Measurements from ENCODE around the gene SLC45A3. TPM values are rescaled to one million over a fixed set of nuclear protein-coding genes. Genes with fewer than 3 reads are reported as not detected.

The SLC45A3 gene
- total RNA-seq, 2 experiments from 2014 or later = 0.18 TPM; not detected in 1

DNA sequence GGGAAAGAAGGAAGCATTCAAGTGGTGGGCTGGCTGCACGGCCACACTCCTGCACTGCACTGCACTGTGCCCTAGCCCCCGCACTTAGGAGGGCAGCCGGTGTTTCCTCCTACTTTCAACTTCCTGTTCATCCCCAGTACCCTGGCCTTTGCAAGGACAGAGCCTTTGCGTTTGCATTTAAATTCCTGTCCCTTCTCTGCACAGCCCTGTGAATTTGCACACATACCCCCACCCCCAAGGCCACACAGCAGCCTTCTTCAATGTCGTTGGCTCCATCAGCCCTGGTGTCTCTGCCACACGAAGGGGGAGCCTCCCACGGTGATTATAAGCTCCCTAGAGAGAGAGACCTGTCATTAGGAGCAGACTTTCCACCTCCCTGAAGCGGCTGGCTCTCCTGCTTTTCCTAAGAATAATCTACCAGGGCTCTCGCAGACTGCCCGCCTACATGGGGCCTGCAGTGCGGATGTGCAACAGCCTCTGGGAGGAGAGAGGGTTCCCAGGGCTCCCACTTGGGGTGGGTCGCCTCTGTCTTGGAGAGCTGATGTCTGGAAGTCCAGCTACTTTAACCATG lies 13.2 kb upstream of the SLC45A3 start:
- DNase-seq = no peak
- no peaks in the 10 kb centered on the region for H3K9me3 Mint-ChIP-seq
- ChIA-PET CTCF (interaction anchor here (1.3 kb wide), 1 partner anchor 15 kb away, joined by 3 read pairs; no protein-coding TSS in a partner anchor), POLR2A (no interaction called here)
- H3K4me1 Mint-ChIP-seq = peaks cover 2% of the 10 kb centered on the region
- H3K27me3 Mint-ChIP-seq = peaks cover 10% of the 10 kb centered on the region
- H3K36me3 Mint-ChIP-seq (ENCODE audit: low read depth) = no peaks in the 10 kb centered on the region
- no peak overlapping the region for H3K4me3 Mint-ChIP-seq
- no peak overlapping the region for H3K27ac Mint-ChIP-seq

DNA sequence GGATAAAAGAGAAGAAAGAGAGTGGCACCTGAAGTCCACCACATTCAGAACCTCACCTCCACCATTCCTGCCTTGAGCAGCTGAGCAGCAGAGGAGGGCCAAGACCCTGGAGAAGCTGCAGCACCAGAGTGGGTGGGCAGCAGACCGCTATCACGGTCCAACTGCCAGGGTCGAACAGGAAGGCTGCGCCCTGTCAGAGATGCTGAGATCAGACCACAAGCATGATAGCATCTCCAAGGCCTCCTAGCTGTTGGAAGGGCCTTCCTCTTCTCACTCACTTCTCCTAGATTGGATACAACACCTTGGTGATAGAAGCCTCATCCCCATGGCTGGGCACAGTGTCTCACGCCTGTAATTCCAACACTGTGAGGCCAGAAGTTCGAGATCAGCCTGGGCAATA lies 12.1 kb upstream of the SLC45A3 start:
- no peak for DNase-seq
- peaks cover 17% of the 10 kb centered on the region for H3K27me3 Mint-ChIP-seq
- H3K9me3 Mint-ChIP-seq = no peaks in the 10 kb centered on the region
- H3K36me3 Mint-ChIP-seq (ENCODE audit: low read depth) = no peaks in the 10 kb centered on the region
- no peak overlapping the region for H3K4me3 Mint-ChIP-seq
- POLR2A ChIA-PET = interaction anchor here (1.1 kb wide), 1 partner anchor 12 kb away, joined by 4 read pairs; no protein-coding TSS in a partner anchor
- CTCF ChIA-PET = interaction anchor here (1.2 kb wide), 1 partner anchor 34 kb away, joined by 10 read pairs; no protein-coding TSS in a partner anchor
- H3K4me1 Mint-ChIP-seq = peaks cover 2% of the 10 kb centered on the region
- no peak overlapping the region for H3K27ac Mint-ChIP-seq

DNA sequence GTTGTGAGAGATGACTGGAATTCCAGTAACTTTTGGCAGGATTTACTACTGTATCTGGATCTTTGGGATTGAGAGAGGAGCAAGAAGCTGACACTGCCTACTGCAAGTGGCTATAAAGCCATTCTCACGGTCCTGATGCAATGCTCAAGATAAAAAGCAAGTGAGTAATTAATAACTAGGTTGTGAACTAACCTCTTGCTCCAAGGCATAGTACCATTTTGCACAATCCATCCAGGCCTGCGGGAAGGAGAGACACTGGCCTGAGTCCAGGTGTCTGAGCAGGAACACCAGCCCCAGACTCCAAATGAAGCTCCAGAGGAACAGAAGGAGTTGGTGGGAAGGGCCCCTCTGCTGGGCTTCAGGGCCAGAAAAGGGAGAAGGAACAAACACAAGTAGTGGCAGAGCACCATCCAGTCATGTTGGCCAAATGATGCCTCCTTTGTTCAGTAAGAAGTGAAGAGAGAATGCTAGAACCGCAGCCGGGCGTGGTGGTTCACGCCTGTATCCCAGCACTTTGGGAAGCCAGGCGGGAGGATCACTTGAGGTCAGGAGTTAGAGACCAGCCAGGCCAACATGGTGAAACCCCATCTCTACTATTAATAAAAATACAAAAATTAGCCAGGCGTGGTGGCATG lies 9.9 kb upstream of the SLC45A3 start:
- Mint-ChIP-seq H3K27ac (no peak overlapping the region), H3K4me1 (peaks cover 2% of the 10 kb centered on the region), H3K9me3 (no peaks in the 10 kb centered on the region), H3K4me3 (no peak overlapping the region), H3K27me3 (peaks cover 20% of the 10 kb centered on the region), H3K36me3 (ENCODE audit: low read depth) (no peaks in the 10 kb centered on the region)
- ChIA-PET POLR2A (interaction anchor here (1.1 kb wide), 1 partner anchor 23 kb away, joined by 3 read pairs; no protein-coding TSS in a partner anchor), CTCF (interaction anchor here (1.4 kb wide), 1 partner anchor 13 kb away, joined by 4 read pairs; no protein-coding TSS in a partner anchor)
- no peak for DNase-seq

DNA sequence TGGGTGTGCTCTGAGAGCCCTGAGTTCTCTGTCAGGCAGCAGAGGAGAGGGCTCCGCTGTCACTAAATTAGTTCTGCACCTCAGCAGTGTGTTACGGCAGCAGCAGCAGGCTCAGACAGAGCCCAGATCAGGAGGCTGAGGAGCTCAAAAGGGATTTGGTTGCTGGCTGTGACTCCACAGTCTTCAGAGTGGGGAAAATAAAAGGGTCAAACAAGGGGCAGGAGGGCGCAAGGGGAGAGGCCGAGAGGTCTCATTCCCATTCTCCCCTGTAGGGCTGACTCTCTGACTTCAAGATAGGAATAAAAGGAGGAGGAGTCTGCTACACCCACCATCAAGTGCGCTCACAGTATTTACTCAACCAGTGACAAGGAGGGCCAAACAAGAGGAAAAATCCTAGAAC lies 9.2 kb upstream of the SLC45A3 start:
- H3K36me3 Mint-ChIP-seq (ENCODE audit: low read depth) = no peaks in the 10 kb centered on the region
- H3K4me3 Mint-ChIP-seq = no peak overlapping the region
- ChIA-PET POLR2A (interaction anchor here (0.7 to 1.1 kb wide), 2 partner anchors 9 to 24 kb away, joined by 3 read pairs; partner anchors contain the start of gene SLC45A3), CTCF (interaction anchor here (1.4 kb wide), 1 partner anchor 12 kb away, joined by 4 read pairs; no protein-coding TSS in a partner anchor)
- no peak for DNase-seq
- no peak overlapping the region for H3K27ac Mint-ChIP-seq
- H3K4me1 Mint-ChIP-seq = peaks cover 2% of the 10 kb centered on the region
- H3K9me3 Mint-ChIP-seq = no peaks in the 10 kb centered on the region
- H3K27me3 Mint-ChIP-seq = peaks cover 19% of the 10 kb centered on the region

DNA sequence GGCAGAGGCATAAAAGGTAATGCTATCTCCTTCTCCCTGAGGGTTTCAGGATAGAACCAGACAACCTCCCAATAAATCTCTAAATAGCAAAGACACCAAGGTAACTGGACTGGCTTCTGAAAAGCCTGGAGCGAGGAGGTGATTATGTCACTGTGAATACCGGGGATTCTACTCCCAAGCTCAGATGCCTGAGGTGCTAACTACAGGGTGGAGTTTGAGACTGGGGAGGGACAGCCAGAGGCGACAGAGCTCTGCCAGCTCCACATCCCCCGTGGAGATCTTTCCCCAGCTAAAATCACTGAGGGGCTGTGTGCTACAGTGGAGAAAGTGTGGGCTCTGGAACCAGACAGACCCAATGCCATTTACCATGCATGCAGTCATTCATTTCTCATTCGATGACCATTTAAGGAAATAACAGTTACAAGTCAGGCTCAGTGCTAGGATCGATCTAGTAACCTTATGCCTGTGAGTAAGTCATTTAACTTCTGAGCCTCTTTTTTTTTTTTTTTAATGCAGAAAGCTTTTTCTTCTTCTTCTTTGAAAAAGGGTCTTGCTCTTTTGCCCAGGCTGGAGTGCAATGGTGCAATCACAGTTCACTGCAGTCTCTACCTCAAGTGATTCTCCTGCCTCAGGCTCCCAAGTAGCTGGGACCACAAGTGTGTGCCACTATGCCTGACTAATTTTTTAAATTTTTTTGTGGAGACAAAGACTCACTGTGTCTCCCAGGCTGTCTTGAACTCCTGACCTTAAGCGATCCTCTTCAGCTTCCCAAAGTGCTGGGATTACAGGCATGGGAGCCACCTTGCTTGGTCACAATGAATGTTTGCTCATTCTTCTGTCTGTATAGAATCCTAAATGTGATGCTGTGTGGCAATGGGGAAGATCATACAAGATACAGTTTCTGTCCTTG lies 8.1 kb upstream of the SLC45A3 start:
- H3K4me1 Mint-ChIP-seq = peaks cover under 1% of the 10 kb centered on the region
- H3K4me3 Mint-ChIP-seq = no peak overlapping the region
- H3K27me3 Mint-ChIP-seq = peaks cover 19% of the 10 kb centered on the region
- ChIA-PET POLR2A (interaction anchor here (0.9 kb wide), 1 partner anchor 57 kb away, joined by 3 read pairs; no protein-coding TSS in a partner anchor), CTCF (interaction anchor here (1.1 to 1.4 kb wide), 3 partner anchors 9 to 22 kb away, joined by 3 to 4 read pairs (median 4); no protein-coding TSS in a partner anchor)
- no peak overlapping the region for H3K27ac Mint-ChIP-seq
- no peaks in the 10 kb centered on the region for H3K36me3 Mint-ChIP-seq (ENCODE audit: low read depth)
- DNase-seq = no peak
- H3K9me3 Mint-ChIP-seq = no peaks in the 10 kb centered on the region

DNA sequence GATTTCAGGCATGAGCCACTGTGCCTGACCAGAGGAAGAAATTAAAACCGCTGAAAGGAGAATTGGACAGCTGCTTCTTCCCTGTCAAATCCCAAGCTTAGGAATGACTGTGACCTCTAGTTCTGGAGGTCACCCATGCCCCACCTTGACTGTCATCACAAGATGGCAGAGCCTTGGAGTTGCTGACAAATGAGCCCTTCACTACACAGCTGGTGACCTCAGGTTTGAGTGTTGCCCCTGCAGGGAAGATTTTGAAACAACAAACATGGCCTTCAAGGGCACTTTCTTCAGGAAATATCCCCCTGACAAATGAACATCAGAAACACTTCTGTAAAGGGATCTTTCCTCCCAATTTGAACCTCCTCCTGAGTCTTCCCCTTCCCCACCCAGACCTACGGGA lies 6.9 kb upstream of the SLC45A3 start:
- no peaks in the 10 kb centered on the region for H3K9me3 Mint-ChIP-seq
- CTCF ChIA-PET = interaction anchor here (1.1 to 1.2 kb wide), 2 partner anchors 10 to 23 kb away, joined by 3 to 4 read pairs; no protein-coding TSS in a partner anchor
- POLR2A ChIA-PET = no interaction called here
- no peaks in the 10 kb centered on the region for H3K36me3 Mint-ChIP-seq (ENCODE audit: low read depth)
- H3K27ac Mint-ChIP-seq = no peak overlapping the region
- H3K27me3 Mint-ChIP-seq = peaks cover 19% of the 10 kb centered on the region
- DNase-seq = no peak
- no peaks in the 10 kb centered on the region for H3K4me1 Mint-ChIP-seq
- H3K4me3 Mint-ChIP-seq = no peak overlapping the region

DNA sequence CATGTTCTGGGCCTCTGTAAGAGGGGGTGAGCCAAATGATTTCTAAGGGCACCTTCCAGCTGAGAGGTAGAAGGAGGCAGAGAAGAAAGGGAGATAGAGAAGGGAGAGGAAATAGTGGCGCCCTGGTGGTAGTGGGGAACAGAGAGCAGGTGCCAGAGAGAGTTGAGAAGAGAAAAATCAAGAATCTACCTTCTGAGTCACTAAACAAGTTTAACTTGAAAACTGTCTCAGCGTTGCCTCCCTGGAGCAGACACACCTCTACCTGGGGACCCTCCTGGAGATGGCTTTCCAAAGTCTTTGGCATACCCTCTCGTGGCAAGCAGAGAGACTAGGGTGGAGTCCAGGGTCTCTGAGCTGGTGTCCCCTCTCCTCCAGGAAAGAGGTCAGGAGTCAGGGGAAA lies 1.1 kb upstream of the SLC45A3 start:
- ChIA-PET POLR2A (interaction anchor here (0.8 kb wide), 1 partner anchor 24 kb away, joined by 3 read pairs; no protein-coding TSS in a partner anchor), CTCF (interaction anchor here (1.2 to 1.9 kb wide), 3 partner anchors 24 to 33 kb away, joined by 3 to 6 read pairs (median 5); no protein-coding TSS in a partner anchor)
- DNase-seq = no peak
- peaks cover 14% of the 10 kb centered on the region for H3K27me3 Mint-ChIP-seq
- no peaks in the 10 kb centered on the region for H3K9me3 Mint-ChIP-seq
- H3K4me3 Mint-ChIP-seq = no peak overlapping the region
- H3K27ac Mint-ChIP-seq = no peak overlapping the region
- H3K36me3 Mint-ChIP-seq (ENCODE audit: low read depth) = no peaks in the 10 kb centered on the region
- peaks cover 13% of the 10 kb centered on the region for H3K4me1 Mint-ChIP-seq

DNA sequence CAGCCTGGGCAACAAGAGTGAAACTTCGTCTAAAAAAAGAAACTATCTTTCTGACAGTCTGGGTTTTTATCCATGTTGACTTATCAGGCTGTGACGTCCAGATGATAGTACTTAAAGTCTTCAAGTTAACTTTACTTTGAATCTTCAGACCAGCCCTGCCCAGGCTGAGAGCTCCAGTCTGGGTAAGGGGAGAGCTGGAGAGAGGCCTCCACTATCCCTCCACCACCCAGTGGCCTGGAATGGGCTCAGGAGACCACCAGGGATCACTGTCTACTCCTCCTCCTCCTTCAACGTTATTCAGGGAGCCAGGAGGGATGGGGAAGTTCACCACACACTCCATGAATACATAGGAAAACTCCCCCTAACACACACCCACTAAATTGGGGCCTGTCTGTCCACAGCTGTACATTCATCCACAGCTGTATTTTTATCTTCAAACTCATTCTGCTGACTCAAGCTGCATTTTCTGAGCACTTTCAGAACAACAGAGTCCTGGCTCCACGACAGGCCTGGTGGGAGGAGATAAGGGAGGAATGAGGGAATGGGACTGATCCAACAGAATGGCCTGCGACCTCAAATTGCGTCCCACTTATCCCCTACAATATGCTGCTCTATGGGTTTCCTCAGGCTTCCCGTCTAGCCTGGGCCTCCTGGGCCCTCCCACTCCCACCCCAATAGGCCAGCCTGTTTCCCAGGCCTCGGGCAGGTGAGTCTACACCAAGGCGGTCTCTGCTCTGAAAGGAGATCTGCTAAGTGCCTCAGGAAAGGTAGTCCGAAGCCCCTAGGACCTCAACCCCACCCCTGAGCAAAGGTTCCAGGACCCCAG lies 1.8 kb downstream of the SLC45A3 start:
- peak overlapping the region; percentile 74 for H3K4me3 Mint-ChIP-seq
- CTCF ChIA-PET = interaction anchor here (0.9 to 3.4 kb wide), 4 partner anchors 17 to 33 kb away, joined by 3 to 23 read pairs (median 12); no protein-coding TSS in a partner anchor
- POLR2A ChIA-PET = no interaction called here
- no peak overlapping the region for H3K27ac Mint-ChIP-seq
- H3K27me3 Mint-ChIP-seq = peaks cover 14% of the 10 kb centered on the region
- H3K4me1 Mint-ChIP-seq = peaks cover 13% of the 10 kb centered on the region
- H3K9me3 Mint-ChIP-seq = no peaks in the 10 kb centered on the region
- DNase-seq = no peak
- H3K36me3 Mint-ChIP-seq (ENCODE audit: low read depth) = no peaks in the 10 kb centered on the region

DNA sequence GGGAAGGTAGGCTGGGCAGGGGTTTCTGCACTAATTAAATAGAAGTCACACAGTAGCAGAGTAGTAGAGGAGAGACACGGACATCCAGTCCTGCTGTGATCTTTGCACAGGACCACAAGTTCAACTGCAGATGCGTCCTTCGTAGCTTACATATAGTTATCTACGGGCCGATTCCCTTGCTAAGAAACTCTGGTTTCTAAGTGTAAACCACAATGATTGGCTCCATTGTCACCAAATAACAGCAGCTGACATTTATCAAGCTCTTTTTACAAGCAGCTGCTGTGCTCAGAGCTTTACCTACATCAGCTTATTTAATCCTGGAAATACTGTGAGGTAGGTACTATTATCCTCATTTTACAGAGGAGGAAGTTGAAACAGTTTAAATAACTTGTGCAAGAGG lies 3.1 kb downstream of the SLC45A3 start:
- CTCF ChIA-PET = interaction anchor here (0.9 to 3.4 kb wide), 5 partner anchors 12 to 300 kb away, joined by 3 to 23 read pairs (median 4); no protein-coding TSS in a partner anchor
- Mint-ChIP-seq H3K27me3 (peaks cover 19% of the 10 kb centered on the region), H3K27ac (no peak overlapping the region), H3K4me1 (peaks cover 16% of the 10 kb centered on the region), H3K9me3 (no peaks in the 10 kb centered on the region), H3K4me3 (no peak overlapping the region), H3K36me3 (ENCODE audit: low read depth) (no peaks in the 10 kb centered on the region)
- POLR2A ChIA-PET = interaction anchor here (1.7 kb wide), 1 partner anchor 97 kb away, joined by 4 read pairs; no protein-coding TSS in a partner anchor
- DNase-seq = no peak

DNA sequence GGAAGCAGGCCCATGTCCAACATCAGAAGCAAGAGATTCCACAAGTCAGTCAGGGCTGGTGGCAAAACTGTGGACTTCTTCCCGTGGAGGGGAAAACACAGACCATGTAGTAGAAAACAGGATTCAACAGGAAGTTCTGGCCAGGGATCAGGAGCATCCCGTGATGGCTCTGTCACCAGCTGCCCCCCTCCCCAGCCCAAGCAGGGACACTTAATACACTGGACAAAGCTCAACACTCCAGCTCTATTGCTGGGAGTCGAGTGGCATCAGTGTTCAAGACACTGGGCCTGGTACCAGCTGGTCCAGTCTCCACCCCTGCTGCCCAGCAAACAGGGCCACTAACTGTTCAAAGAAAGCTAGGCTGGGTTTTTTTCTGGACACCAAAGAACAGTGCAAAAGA lies 3.7 kb downstream of the SLC45A3 start:
- Mint-ChIP-seq H3K9me3 (no peaks in the 10 kb centered on the region), H3K27ac (no peak overlapping the region), H3K4me1 (peaks cover 21% of the 10 kb centered on the region), H3K36me3 (ENCODE audit: low read depth) (no peaks in the 10 kb centered on the region), H3K4me3 (no peak overlapping the region), H3K27me3 (peaks cover 17% of the 10 kb centered on the region)
- no peak for DNase-seq
- ChIA-PET POLR2A (interaction anchor here (1.7 kb wide), 1 partner anchor 98 kb away, joined by 4 read pairs; no protein-coding TSS in a partner anchor), CTCF (interaction anchor here (1.0 to 3.4 kb wide), 4 partner anchors 13 to 301 kb away, joined by 3 to 23 read pairs (median 9); no protein-coding TSS in a partner anchor)

DNA sequence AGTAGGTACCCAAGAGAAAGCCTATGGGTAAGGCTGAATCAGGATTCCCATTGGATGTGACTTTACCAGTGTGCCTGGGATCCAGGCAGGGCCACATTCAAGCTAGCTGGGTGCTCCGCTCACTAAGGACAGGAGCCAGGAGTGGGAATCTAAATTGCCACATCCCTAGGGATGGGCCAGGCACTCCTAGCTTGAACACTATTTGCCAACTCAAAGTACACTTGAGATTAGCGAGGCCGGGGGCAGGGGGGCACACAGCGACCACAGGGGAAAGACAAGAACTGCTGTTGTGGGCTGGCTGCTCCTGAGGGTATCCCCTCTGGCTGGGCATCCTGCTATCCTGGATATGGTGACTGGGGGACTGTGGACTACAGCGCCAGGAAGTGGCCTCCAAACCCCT lies 4.3 kb downstream of the SLC45A3 start:
- Mint-ChIP-seq H3K36me3 (ENCODE audit: low read depth) (no peaks in the 10 kb centered on the region), H3K27ac (no peak overlapping the region), H3K4me1 (peaks cover 21% of the 10 kb centered on the region), H3K9me3 (no peaks in the 10 kb centered on the region), H3K4me3 (no peak overlapping the region), H3K27me3 (peaks cover 11% of the 10 kb centered on the region)
- CTCF ChIA-PET = no interaction called here
- no peak for DNase-seq
- POLR2A ChIA-PET = interaction anchor here (1.7 kb wide), 1 partner anchor 98 kb away, joined by 4 read pairs; no protein-coding TSS in a partner anchor

DNA sequence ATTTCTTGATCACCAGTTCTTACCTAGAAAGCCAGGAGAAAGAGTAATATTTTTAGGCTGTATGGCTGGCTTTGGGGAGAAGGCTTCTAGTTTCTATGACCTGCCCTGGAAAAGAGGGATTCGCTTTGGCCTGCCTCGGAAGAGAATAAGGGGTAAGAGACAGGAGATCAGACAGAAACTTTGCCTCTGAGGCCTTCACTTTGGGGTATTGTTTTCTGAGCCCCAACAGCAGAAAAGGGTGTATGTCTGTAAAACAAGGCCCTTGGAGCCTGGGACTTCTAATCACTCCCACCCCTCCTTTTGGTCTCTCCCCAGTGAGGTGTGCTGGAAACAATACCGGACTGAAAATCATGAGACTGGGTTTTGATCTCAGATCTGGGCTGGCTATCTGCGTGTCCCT lies 5.1 kb downstream of the SLC45A3 start:
- DNase-seq = no peak
- POLR2A ChIA-PET = no interaction called here
- Mint-ChIP-seq H3K27ac (no peak overlapping the region), H3K36me3 (ENCODE audit: low read depth) (no peaks in the 10 kb centered on the region), H3K27me3 (peaks cover 6% of the 10 kb centered on the region), H3K4me3 (no peak overlapping the region), H3K9me3 (no peaks in the 10 kb centered on the region), H3K4me1 (peaks cover 16% of the 10 kb centered on the region)
- CTCF ChIA-PET = interaction anchor here (2.1 kb wide), 1 partner anchor 17 kb away, joined by 7 read pairs; no protein-coding TSS in a partner anchor

Measured in activated CD4-positive, alpha-beta memory T cell treated with anti-CD3 and anti-CD28 coated beads, Interleukin-2, amount 10 ng/mL, durations not matched to agents 7 days and 5 days (primary cell).